HepG2 (cell line): ENCODE data around the gene ZBP1. TPM values are rescaled to one million over a fixed set of nuclear protein-coding genes. Genes with fewer than 3 reads are reported as not detected.

Source experiments
- CAMTA2 ChIP-seq: sonication (generic); formaldehyde crosslinking; IDR thresholded peaks from 2 replicates; pipeline ENCODE4 v1.4.0; 2020; ENCODE audit warnings: mild to moderate bottlenecking, missing genetic modification reagents, borderline replicate concordance
- CCAR2 ChIP-seq: fragments of 200-400 bp; formaldehyde crosslinking; optimal IDR thresholded peaks from 2 replicates; pipeline ENCODE3; 2018; ENCODE audit warnings: low read depth, mild to moderate bottlenecking, low read length, moderate library complexity
- HNRNPUL1 ChIP-seq: fragments of 200-400 bp; formaldehyde crosslinking; IDR thresholded peaks from 2 replicates; pipeline ENCODE4 v1.6.1; 2017; ENCODE audit warnings: low read depth, mild to moderate bottlenecking, low read length, moderate library complexity
- IRF9 ChIP-seq: sonication (generic); formaldehyde crosslinking; IDR thresholded peaks from 2 replicates; pipeline ENCODE4 v1.8.0; 2022; ENCODE audit warnings: missing genetic modification reagents, mild to moderate bottlenecking, borderline replicate concordance
- KAT7 ChIP-seq: IDR thresholded peaks from 2 replicates; pipeline ENCODE4 v1.6.1; 2018; ENCODE audit warnings: borderline replicate concordance, missing compliant biosample characterization
- KLF16 ChIP-seq, 2 experiments: sonication (generic) in 1 of 2; formaldehyde crosslinking in 1 of 2; IDR thresholded peaks; 2 replicates each; pipeline versions ENCODE4 v1.6.1 to v1.8.0; 2016 to 2023; ENCODE audit warnings: missing genetic modification reagents in 2 of 2, missing compliant biosample characterization in 1 of 2
- MEIS2 ChIP-seq: sonication (generic); formaldehyde crosslinking; IDR thresholded peaks from 2 replicates; pipeline ENCODE4 v1.9.0; 2021; ENCODE audit warnings: mild to moderate bottlenecking, missing genetic modification reagents
- NCOR1 ChIP-seq: fragments of 200-600 bp; sonication (generic); IDR thresholded peaks from 2 replicates; pipeline ENCODE4 v1.7.0; 2017; ENCODE audit warnings: antibody characterized with exemption, low read length, borderline replicate concordance
- NKX3-1 ChIP-seq: sonication (generic); formaldehyde crosslinking; IDR thresholded peaks from 2 replicates; pipeline ENCODE4 v1.5.0; 2020; ENCODE audit warnings: missing genetic modification reagents
- NR3C1 ChIP-seq: sonication (generic); formaldehyde crosslinking; IDR thresholded peaks from 2 replicates; pipeline ENCODE4 v1.4.0; 2020; ENCODE audit warnings: missing genetic modification reagents
- SKIL ChIP-seq: sonication (generic); formaldehyde crosslinking; IDR thresholded peaks from 2 replicates; pipeline ENCODE4 v1.8.0; 2022; ENCODE audit warnings: missing genetic modification reagents, mild to moderate bottlenecking, moderate library complexity, borderline replicate concordance
- SNRNP70 ChIP-seq: fragments of 200-400 bp; formaldehyde crosslinking; IDR thresholded peaks from 2 replicates; pipeline ENCODE4 v1.6.1; 2017; ENCODE audit warnings: mild to moderate bottlenecking, low read depth, low read length, moderate library complexity
- ZBTB34 ChIP-seq: sonication (generic); formaldehyde crosslinking; IDR thresholded peaks from 2 replicates; pipeline ENCODE4 v1.8.0; 2022; ENCODE audit warnings: mild to moderate bottlenecking, missing genetic modification reagents
- ZNF264 ChIP-seq: sonication (generic); formaldehyde crosslinking; IDR thresholded peaks from 2 replicates; pipeline ENCODE4 v1.4.0; 2020; ENCODE audit warnings: missing genetic modification reagents
- ZNF280D ChIP-seq: sonication (generic); formaldehyde crosslinking; IDR thresholded peaks from 2 replicates; pipeline ENCODE4 v1.5.1; 2020; ENCODE audit warnings: mild to moderate bottlenecking, missing genetic modification reagents
- ZNF616 ChIP-seq: sonication (generic); formaldehyde crosslinking; IDR thresholded peaks from 2 replicates; pipeline ENCODE4 v1.5.0; 2020; ENCODE audit warnings: low read depth, mild to moderate bottlenecking, missing genetic modification reagents
- ZNF7 ChIP-seq: IDR thresholded peaks from 2 replicates; pipeline ENCODE4 v1.6.1; 2016; ENCODE audit warnings: missing biosample characterization, missing genetic modification reagents
- ZNF773 ChIP-seq: sonication (generic); formaldehyde crosslinking; IDR thresholded peaks from 2 replicates; pipeline ENCODE4 v1.4.0; 2020; ENCODE audit warnings: missing genetic modification reagents, borderline replicate concordance
- ZNF788 ChIP-seq: sonication (generic); formaldehyde crosslinking; IDR thresholded peaks from 2 replicates; pipeline ENCODE4 v1.5.0; 2020; ENCODE audit warnings: mild to moderate bottlenecking, missing genetic modification reagents, borderline replicate concordance
- ZNF790 ChIP-seq: sonication (generic); formaldehyde crosslinking; IDR thresholded peaks from 2 replicates; pipeline ENCODE4 v1.8.0; 2022; ENCODE audit warnings: missing genetic modification reagents, mild to moderate bottlenecking, borderline replicate concordance
- polyA plus RNA-seq, 8 experiments: library from polyadenylated mRNA; depleted of rRNA in 3 of 8; stranded (reverse) in 7 of 8; unstranded in 1 of 8; fragments of >200 nt; fragmentation: Illumina TruSeq in 4 of 8; extraction: Trizol in 4 of 8; gene quantifications; 2 replicates each; pipeline versions ENCODE4 v1.2.1 to v1.2.3, GENCODE V29; 2011 to 2016; ENCODE audit warnings: low read depth in 4 of 8, missing spikeins in 1 of 8, mixed read lengths in 1 of 8; ENCODE audit not compliant: insufficient read depth in 1 of 8
- total RNA-seq, 5 experiments: library from RNA; depleted of rRNA; stranded (reverse); fragments of >200 nt; fragmentation: Illumina TruSeq; extraction: Trizol; gene quantifications; 2 replicates each; pipeline ENCODE4 v1.2.3, GENCODE V29; 2016; ENCODE audit warnings: low read depth in 1 of 5

The ZBP1 gene
- total and polyA plus RNA-seq, 2 of the 13 experiments (the other 11 are each of a cell fraction or from before 2014, with no cell fraction given), result not detected

- TF ChIP-seq KAT7 (CRISPR knock-in tag), result no peak
- TF ChIP-seq KLF16 (CRISPR knock-in tag; IDR thresholded peaks at IDR 0.05), result peak in 1 of 2 experiments; percentile 18; a peak in 1 of 4 replicates
- TF ChIP-seq ZNF7 (CRISPR knock-in tag), result no peak
- no peak for TF ChIP-seq SKIL (CRISPR knock-in tag)
- TF ChIP-seq ZNF773, result no peak
- TF ChIP-seq ZNF790, result 0 out of 2 replicates have a peak, but pooled peaks have one; percentile 45
- TF ChIP-seq NR3C1, result no peak; the same call in 1 of the 2 replicates
- TF ChIP-seq MEIS2 (CRISPR knock-in tag), result 0 out of 2 replicates have a peak, but pooled peaks have one; percentile 21
- TF ChIP-seq CAMTA2 (CRISPR knock-in tag), result no peak
- TF ChIP-seq IRF9 (CRISPR knock-in tag), result peak; percentile 38; the same call in 1 of the 2 replicates
- no peak for TF ChIP-seq CCAR2
- no peak for TF ChIP-seq NKX3-1 (CRISPR knock-in tag)
- TF ChIP-seq ZNF280D (CRISPR knock-in tag), result peak; percentile 50; the same call in 1 of the 2 replicates
- TF ChIP-seq ZNF616 (CRISPR knock-in tag), result no peak
- no peak for TF ChIP-seq ZNF788 (CRISPR knock-in tag)
- no peak for TF ChIP-seq ZNF264 (CRISPR knock-in tag)
- no peak for TF ChIP-seq SNRNP70
- TF ChIP-seq ZBTB34 (CRISPR knock-in tag), result no peak; the same call in 1 of the 2 replicates
- TF ChIP-seq NCOR1, result peak; percentile 90
- no peak for TF ChIP-seq HNRNPUL1
Measured at GRCh38 chr20:57592263-57593092, 27.7 kb downstream of the ZBP1 start (continued).
